ENCODE data around the gene BANK1. TPM values are rescaled to one million over a fixed set of nuclear protein-coding genes. Genes with fewer than 3 reads are reported as not detected.
"Not testable (repeated sequence)": the region's sequence is repeated elsewhere in the genome, so short reads cannot be mapped to it uniquely, and the experiment has no call there.

The BANK1 gene
- total RNA-seq, 8 experiments from 2014 or later: 0.14 to 0.81 (median 0.27) TPM; not detected in 3

DNA sequence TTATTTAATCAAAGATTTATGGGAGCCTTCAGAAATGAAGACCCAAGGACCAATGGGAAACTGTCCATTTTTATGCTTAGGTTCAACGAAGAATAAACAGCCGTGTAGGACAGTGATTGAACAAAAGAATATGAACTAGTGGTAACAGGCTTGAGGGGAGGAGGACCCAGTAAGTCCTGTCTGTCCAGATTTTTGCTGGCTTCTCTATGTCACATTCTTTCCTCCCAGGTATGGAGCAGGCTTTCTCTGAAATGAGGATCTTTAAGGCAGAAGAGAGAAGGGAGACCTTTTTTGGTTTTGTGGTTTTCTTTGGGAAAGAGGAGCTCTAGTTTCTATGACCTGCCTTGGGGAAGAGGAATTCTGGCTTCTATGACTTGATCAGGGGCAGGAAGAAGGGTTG, 74.1 kb downstream of the BANK1 start:
- no peak for ATAC-seq (replicated peaks in 6 of 8)
- H3K4me3 ChIP-seq: no peak overlapping the region
- no peak overlapping the region for H3K27ac ChIP-seq
- H3K4me1 ChIP-seq (replicated peaks in 1 of 2): no peaks in the 10 kb centered on the region
- in situ Hi-C loops (cut with MboI; ENCODE audit: low pct_unique_long_range_greater_than_20kb in 2 of 9, low sequenced_read_pairs in 9 of 9, unreplicated experiment in 9 of 9): no loop called here
- 10 to 100% (median 82%) methylated on average over 1 to 2 of the region's 2 CpGs; no CpG with 5 or more reads in 3 of the 10 experiments for WGBS, 10 experiments

DNA sequence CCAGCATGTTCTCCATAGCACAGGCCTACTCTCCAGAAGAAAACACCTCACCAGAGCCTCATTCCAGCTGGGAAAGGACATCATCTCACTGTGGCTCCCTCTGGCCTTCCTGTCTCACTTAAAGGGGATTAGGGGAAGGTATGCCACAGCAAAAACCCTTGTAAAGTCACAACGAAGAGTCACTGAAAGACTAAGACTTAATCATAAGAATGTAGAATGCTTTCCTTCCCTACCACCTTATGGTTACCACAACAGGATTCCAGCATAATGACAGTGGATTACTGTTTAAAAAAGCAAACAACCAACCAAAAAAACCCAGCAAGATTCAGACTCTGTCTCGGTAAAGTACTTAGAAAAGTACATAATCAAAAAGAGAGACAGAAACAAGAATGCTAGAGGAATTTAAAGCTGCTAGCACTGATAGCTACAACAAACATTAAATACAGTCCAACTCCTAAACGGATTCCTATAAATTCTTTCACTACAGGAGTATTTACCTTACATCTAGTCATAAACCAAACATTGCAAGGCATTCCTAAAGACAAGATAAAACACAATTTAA, 75.1 kb downstream of the BANK1 start:
- in situ Hi-C loops (cut with MboI; ENCODE audit: low pct_unique_long_range_greater_than_20kb in 2 of 9, low sequenced_read_pairs in 9 of 9, unreplicated experiment in 9 of 9): no loop called here
- WGBS, 10 experiments: 0 to 96% (median 38%) methylated on average over 1 to 3 of the region's 3 CpGs; no CpG with 5 or more reads in 2 of the 10 experiments
- Histone ChIP-seq H3K4me1 (replicated peaks in 1 of 2) (no peaks in the 10 kb centered on the region), H3K27ac (no peak overlapping the region), H3K4me3 (no peak overlapping the region)
- ATAC-seq (replicated peaks in 6 of 8): peak in 1 of 8 experiments; percentile 28

DNA sequence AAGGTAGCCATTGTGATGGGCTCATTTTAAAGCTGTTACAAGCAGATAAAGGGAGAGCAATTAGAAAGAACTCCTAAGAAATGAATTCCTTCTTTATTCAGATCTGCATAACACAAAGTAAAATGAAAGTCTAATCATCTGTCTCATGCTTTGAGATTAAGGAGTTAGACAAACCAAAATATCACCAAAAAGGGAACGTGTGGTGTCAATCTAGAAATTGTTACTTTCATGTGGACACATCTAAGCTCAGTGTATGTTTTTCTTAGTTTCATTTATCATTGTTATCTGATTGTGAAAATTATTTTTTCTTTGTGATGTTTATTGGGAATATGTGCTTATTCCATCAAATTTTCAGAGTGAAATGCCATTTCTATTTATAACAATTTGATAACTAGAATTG, 80.3 kb downstream of the BANK1 start:
- in situ Hi-C loops (cut with MboI; ENCODE audit: low pct_unique_long_range_greater_than_20kb in 2 of 9, low sequenced_read_pairs in 9 of 9, unreplicated experiment in 9 of 9): no loop called here
- H3K27ac ChIP-seq: no peak overlapping the region
- no peak overlapping the region for H3K4me3 ChIP-seq
- no peaks in the 10 kb centered on the region for H3K4me1 ChIP-seq (replicated peaks in 1 of 2)
- no peak for ATAC-seq (replicated peaks in 6 of 8)
- WGBS, 10 experiments: 50 to 92% (median 75%) methylated on average over 1 of the region's 1 CpG; no CpG with 5 or more reads in 1 of the 10 experiments

DNA sequence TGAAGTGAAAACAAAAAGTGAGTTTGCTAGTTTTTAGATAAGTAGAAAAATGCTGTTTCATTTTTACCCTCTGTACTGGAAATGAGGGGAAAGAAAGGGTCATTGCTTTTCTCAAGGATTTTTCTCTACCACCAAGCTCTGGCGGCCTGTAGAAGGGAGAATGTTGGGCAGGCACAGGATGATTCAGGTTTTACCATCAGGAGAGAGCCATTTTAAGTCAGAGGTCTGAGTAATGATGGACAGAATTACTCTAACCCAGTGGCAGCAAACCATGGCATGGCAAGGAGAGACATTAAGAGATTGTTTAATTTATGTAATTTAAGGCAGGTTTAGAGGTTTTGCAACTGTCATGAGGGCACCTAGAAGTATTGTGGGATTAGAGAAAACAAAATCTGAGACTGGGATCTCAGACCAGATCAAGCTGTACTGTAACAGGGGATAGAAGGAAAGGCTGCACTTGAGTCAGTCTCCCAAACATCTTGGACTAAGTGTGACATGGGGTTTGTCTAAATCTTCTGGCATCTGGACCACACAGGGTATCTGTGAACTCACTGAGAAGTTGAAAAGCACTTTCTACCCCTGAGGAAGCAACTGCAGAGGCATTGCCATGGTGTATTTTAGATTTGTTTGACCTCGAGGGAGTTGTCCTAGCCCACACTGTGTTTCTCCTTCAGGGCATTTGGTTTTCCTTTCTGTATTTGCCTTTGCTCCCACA, 81.6 kb downstream of the BANK1 start:
- Histone ChIP-seq H3K4me1 (replicated peaks in 1 of 2) (no peaks in the 10 kb centered on the region), H3K4me3 (no peak overlapping the region), H3K27ac (no peak overlapping the region)
- in situ Hi-C loops (cut with MboI; ENCODE audit: low pct_unique_long_range_greater_than_20kb in 2 of 9, low sequenced_read_pairs in 9 of 9, unreplicated experiment in 9 of 9): no loop called here
- peak in 3 of 8 experiments; percentile 16 to 79 (median 73) for ATAC-seq (replicated peaks in 6 of 8)
- WGBS, 10 experiments: 0 to 100% (median 78%) methylated on average over 1 to 2 of the region's 2 CpGs; no CpG with 5 or more reads in 4 of the 10 experiments

DNA sequence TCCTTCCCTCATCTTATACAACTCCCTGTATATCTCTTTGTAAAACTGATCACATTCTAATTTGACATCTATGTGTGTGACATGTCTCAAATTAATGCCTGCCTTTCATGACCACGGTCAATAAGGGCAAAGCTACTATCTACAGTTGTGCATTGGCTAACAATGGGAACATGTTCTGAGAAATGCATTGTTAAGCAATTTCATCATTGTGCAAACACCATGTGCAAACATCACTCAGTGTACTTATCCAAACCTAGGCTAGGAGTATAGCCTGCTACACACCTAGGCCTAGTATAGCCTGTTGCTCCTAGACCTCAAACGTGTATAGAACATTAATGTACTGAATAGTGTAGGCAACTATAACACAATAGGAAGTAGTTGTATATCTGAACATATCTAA, 95.0 kb downstream of the BANK1 start:
- ATAC-seq (replicated peaks in 6 of 8): peak in 1 of 8 experiments; percentile 81
- H3K4me3 ChIP-seq: no peak overlapping the region
- in situ Hi-C loops (cut with MboI; ENCODE audit: low pct_unique_long_range_greater_than_20kb in 2 of 9, low sequenced_read_pairs in 9 of 9, unreplicated experiment in 9 of 9): no loop called here
- H3K27ac ChIP-seq: no peak overlapping the region
- 0 to 100% (median 60%) methylated on average over 1 to 2 of the region's 2 CpGs; no CpG with 5 or more reads in 1 of the 10 experiments for WGBS, 10 experiments
- H3K4me1 ChIP-seq (replicated peaks in 1 of 2): no peaks in the 10 kb centered on the region

DNA sequence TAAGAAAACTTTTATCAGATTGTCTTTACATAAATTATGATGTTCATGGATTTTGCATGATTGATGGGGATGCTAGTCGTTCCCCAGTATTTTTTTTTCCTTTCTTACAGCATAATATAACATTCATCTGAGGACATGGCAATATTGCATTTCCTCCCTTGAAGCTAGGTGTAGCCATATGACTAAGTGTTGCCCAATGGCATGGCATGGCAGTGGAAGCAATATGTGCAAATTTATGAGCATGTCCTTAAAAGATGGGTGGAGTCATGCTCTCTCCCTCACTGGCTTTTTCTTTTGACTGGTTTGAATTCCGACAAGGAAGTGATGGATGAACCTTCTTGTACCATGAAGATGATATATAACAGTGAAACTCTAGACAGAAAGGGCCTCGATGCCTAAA, 96.3 kb downstream of the BANK1 start:
- no peak overlapping the region for H3K27ac ChIP-seq
- in situ Hi-C loops (cut with MboI; ENCODE audit: low pct_unique_long_range_greater_than_20kb in 2 of 9, low sequenced_read_pairs in 9 of 9, unreplicated experiment in 9 of 9): no loop called here
- WGBS, 10 experiments: 0 to 90% (median 65%) methylated on average over 1 to 3 of the region's 3 CpGs; no CpG with 5 or more reads in 1 of the 10 experiments
- H3K4me1 ChIP-seq (replicated peaks in 1 of 2): no peaks in the 10 kb centered on the region
- peak in 2 of 8 experiments; percentile 51 to 70 for ATAC-seq (replicated peaks in 6 of 8)
- H3K4me3 ChIP-seq: no peak overlapping the region

DNA sequence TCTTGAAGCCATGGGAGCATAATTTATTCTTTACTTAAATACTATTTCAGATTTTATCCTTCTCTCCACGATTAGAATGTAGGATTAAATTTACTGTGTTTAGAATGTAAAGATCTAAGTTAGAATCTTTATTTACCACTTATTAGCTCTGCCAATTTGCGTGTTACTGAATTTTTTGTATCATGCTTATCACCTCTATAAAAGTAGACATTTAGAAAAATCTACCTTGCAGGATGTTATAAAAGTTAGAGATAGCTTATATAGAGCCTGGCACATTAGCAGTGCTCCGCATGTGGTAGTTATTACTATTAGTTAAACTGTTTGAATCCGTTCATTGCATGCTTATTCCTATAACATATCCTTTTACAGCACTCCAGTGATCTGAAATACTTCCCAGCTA, 97.9 kb downstream of the BANK1 start:
- Histone ChIP-seq H3K27ac (no peak overlapping the region), H3K4me1 (replicated peaks in 1 of 2) (no peaks in the 10 kb centered on the region), H3K4me3 (no peak overlapping the region)
- WGBS, 10 experiments: 45 to 100% (median 88%) methylated on average over 2 to 4 of the region's 4 CpGs
- no peak for ATAC-seq (replicated peaks in 6 of 8)
- in situ Hi-C loops (cut with MboI; ENCODE audit: low pct_unique_long_range_greater_than_20kb in 2 of 9, low sequenced_read_pairs in 9 of 9, unreplicated experiment in 9 of 9): no loop called here

DNA sequence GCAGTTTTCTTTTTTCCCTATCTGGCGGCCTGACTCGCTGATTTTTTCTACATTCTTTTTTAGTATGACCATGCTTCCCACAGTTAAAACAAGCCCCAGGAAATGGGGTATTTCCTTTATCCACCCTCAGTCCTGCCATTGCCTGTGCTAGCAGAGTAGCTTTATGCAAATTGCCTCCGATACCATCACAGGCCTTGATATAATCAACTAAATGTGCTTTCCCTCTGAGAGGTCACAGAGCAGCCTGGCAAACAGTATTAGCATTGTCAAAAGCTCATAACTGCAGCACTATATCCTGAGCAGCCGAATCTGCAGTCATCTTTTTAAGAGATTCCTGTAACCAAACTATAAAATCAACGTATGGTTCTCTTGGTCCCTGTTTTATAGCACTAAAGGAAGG, 115.0 kb downstream of the BANK1 start:
- H3K4me1 ChIP-seq (replicated peaks in 1 of 2); H3K27ac ChIP-seq; in situ Hi-C loops (cut with MboI; ENCODE audit: low pct_unique_long_range_greater_than_20kb in 2 of 9, low sequenced_read_pairs in 9 of 9, unreplicated experiment in 9 of 9); ATAC-seq (replicated peaks in 6 of 8); H3K4me3 ChIP-seq: not testable (repeated sequence)
- WGBS, 10 experiments: 0 to 100% (median 69%) methylated on average over 1 to 5 of the region's 5 CpGs; no CpG with 5 or more reads in 1 of the 10 experiments

DNA sequence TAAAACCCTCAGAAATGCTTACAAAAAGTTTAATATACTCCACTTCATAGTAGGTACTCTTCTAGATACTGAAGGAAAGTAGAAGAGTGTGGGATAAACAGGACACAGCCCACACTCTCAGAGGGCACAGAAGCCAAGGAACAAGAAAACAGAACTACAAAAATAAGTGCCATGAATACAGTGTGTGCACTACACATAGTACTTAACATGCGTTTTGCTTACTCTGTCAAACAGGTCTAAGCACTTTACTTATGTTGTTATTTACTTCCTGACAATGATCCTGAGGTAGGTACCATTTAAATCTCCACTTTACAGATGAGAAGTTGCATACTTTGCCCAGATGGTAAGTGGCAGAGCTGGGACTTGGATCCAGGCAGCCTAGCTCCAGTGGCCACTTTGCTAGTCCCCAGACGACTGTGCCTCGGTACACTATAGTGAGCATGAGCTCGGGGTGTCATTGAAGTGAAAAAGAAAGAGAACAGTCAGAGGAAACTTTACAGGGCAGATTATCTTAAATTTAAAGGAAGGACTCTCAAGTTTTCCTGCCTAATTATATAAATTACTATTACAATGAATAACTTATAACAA, 120.3 kb downstream of the BANK1 start:
- H3K4me3 ChIP-seq: no peak overlapping the region
- H3K4me1 ChIP-seq (replicated peaks in 1 of 2): no peaks in the 10 kb centered on the region
- 30 to 100% (median 89%) methylated on average over 1 to 4 of the region's 4 CpGs; no CpG with 5 or more reads in 1 of the 10 experiments for WGBS, 10 experiments
- H3K27ac ChIP-seq: no peak overlapping the region
- no peak for ATAC-seq (replicated peaks in 6 of 8)
- in situ Hi-C loops (cut with MboI; ENCODE audit: low pct_unique_long_range_greater_than_20kb in 2 of 9, low sequenced_read_pairs in 9 of 9, unreplicated experiment in 9 of 9): no loop called here

DNA sequence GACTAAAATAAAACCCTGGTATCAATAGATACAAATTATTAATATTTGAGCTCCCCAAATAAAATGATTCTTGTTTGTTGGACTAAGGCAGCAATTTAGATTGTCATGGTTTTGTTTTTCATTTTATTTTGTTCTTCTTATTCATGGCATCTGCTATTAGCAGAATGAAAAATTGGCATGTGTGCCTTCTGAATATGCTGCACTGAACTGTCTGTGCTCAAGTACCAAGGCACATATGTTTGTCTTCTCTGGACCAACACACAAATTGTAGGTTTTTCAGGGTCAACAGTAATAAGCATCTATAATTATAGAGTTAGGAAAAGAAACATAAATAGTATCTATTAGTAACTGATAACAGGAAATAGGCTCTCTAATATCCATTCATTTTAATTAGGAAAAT, 121.1 kb downstream of the BANK1 start:
- in situ Hi-C loops (cut with MboI; ENCODE audit: low pct_unique_long_range_greater_than_20kb in 2 of 9, low sequenced_read_pairs in 9 of 9, unreplicated experiment in 9 of 9): no loop called here
- no peak for ATAC-seq (replicated peaks in 6 of 8)

DNA sequence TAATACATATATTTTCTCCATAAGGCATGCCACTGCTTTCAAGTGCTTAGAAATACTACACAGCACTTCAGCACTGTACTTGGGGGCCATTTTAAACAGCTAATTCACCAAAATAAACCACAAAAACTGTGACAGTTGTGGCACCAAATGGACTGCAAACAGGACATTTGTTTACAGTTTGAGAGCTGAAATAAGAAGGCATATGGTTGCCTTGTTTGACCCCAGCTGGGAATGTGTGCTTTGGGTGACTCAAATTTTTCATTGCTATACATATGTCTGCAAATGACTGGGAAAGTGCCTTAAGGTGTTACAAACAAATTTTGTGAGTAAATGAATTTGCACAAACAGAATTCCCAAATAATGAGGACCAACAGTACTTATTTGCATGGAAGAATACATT, 124.2 kb downstream of the BANK1 start:
- ATAC-seq (replicated peaks in 6 of 8): no peak
- Histone ChIP-seq H3K4me1 (replicated peaks in 1 of 2) (no peaks in the 10 kb centered on the region), H3K27ac (no peak overlapping the region), H3K4me3 (no peak overlapping the region)
- in situ Hi-C loops (cut with MboI; ENCODE audit: low pct_unique_long_range_greater_than_20kb in 2 of 9, low sequenced_read_pairs in 9 of 9, unreplicated experiment in 9 of 9): no loop called here

More for the DNA sequence above, 121.1 kb downstream of the BANK1 start:
- no peak overlapping the region for H3K4me3 ChIP-seq
- H3K4me1 ChIP-seq (replicated peaks in 1 of 2): no peaks in the 10 kb centered on the region
- no peak overlapping the region for H3K27ac ChIP-seq

DNA sequence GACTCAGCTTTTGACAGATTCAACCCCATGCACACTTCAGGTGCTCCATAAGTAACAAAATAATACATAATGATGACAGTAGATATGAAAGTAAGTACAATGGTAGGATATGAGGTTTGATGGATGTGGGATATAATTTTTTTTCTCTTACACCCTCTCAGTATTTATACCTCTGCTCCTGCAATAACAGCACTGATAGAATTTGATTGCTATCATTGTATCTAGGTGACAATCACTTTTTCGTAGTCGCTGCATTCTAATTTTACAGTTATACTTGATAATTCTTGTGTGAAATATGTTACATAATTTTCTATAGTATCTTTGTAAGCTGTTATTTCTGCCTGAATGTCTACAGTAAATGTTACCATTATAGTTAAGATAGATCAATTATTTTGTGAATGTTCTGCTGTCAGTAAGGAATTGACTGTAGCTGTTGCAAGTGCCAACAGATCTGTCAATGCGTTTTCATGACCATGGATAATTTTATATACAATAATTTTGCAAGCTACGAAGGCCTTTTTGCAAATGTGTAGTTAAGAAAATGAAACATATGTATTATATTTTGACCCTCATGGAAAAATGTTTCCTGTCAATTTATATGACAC, 128.9 kb downstream of the BANK1 start:
- 24 to 91% (median 75%) methylated on average over 2 to 4 of the region's 4 CpGs; no CpG with 5 or more reads in 1 of the 10 experiments for WGBS, 10 experiments
- Histone ChIP-seq H3K4me3 (no peak overlapping the region), H3K4me1 (replicated peaks in 1 of 2) (peaks cover 0 to 4% of the 10 kb centered on the region in 2 donors), H3K27ac (no peak overlapping the region)
- ATAC-seq (replicated peaks in 6 of 8): no peak
- in situ Hi-C loops (cut with MboI; ENCODE audit: low pct_unique_long_range_greater_than_20kb in 2 of 9, low sequenced_read_pairs in 9 of 9, unreplicated experiment in 9 of 9): no loop called here

DNA sequence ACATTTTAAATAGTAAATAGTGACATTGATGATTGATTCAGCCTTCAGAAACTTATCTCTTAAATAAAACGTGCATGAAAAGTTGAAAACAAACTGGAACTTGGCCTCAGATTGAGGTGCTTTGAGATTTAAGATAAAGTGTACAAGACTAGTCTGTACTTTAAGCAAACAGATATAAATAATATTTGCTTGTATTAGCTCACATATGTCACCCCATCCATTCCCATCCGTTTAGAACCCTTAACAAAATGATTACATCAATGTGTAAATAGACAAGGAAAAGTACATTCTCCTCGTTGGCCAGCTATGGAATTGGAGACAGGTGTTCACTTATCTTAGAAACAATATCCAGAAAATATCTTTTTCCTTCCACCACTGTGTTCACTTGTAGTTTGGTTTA, 130.8 kb downstream of the BANK1 start:
- no peak overlapping the region for H3K4me3 ChIP-seq
- no peak overlapping the region for H3K27ac ChIP-seq
- ATAC-seq (replicated peaks in 6 of 8): no peak
- H3K4me1 ChIP-seq (replicated peaks in 1 of 2): peaks cover 0 to 7% of the 10 kb centered on the region in 2 donors
- in situ Hi-C loops (cut with MboI; ENCODE audit: low pct_unique_long_range_greater_than_20kb in 2 of 9, low sequenced_read_pairs in 9 of 9, unreplicated experiment in 9 of 9): no loop called here
- WGBS, 10 experiments: 13 to 78% (median 64%) methylated on average over 1 to 3 of the region's 3 CpGs
